Activated CD8-positive, alpha-beta T cell treated with anti-CD3 and anti-CD28 coated beads for 36 hours (primary cell): Measurements from ENCODE around the gene SKA2. TPM values are rescaled to one million over a fixed set of nuclear protein-coding genes. Genes with fewer than 3 reads are reported as not detected.

Experiments
- ATAC-seq: fragments of 200-7000 bp; cut with Tn5 transposase; one replicate; pipeline ENCODE4 v1.10.0; 2021; ENCODE audit warnings: mild to moderate bottlenecking, moderate library complexity
- CTCF ChIA-PET: fragments of 350-600 bp; sonication (Branson Sonifier 250); formaldehyde crosslinking; loops from one replicate; lab custom pipeline; 2021; ENCODE audit warnings: antibody characterized with exemption; lab: Charles Lee
- POLR2A ChIA-PET: fragments of 350-600 bp; sonication (Branson Sonifier 250); formaldehyde crosslinking; loops from one replicate; lab custom pipeline; 2021; ENCODE audit warnings: antibody characterized with exemption; lab: Charles Lee
- DNase-seq: peaks from one replicate; pipeline ENCODE4 v3.0.0-alpha.2; 2020
- H3K27ac Mint-ChIP-seq: one replicate; pipeline ENCODE4 v1.8.0; 2021; ENCODE audit warnings: mild to moderate bottlenecking, mixed read lengths
- H3K27me3 Mint-ChIP-seq: one replicate; pipeline ENCODE4 v1.8.0; 2021; ENCODE audit warnings: mixed read lengths
- H3K36me3 Mint-ChIP-seq: one replicate; pipeline ENCODE4 v1.8.0; 2021; ENCODE audit warnings: low read depth, mixed read lengths
- H3K4me1 Mint-ChIP-seq: one replicate; pipeline ENCODE4 v1.8.0; 2021; ENCODE audit warnings: low read depth, mixed read lengths
- H3K4me3 Mint-ChIP-seq: one replicate; pipeline ENCODE4 v1.8.0; 2021; ENCODE audit warnings: mild to moderate bottlenecking, moderate library complexity, mixed read lengths
- H3K9me3 Mint-ChIP-seq: one replicate; pipeline ENCODE4 v1.8.0; 2021; ENCODE audit warnings: mixed read lengths
- intact Hi-C: fragments of 100-400 bp; cut with micrococcal nuclease; formaldehyde crosslinking; loops from one replicate; pipeline ENCODE4 v1.10.0; 2022
- total RNA-seq, 2 experiments: library from RNA; stranded (reverse); gene quantifications; one replicate each; pipeline ENCODE4 v1.2.3, GENCODE V29; 2021
- TF ChIP-seq, protein P1 (sequence below): fragments of 200-600 bp; IDR thresholded peaks from one replicate; pipeline ENCODE4 v1.8.0; 2022; ENCODE audit warnings: antibody characterized with exemption, mild to moderate bottlenecking

SKA2 gene
- total RNA-seq, 2 experiments from 2014 or later: 59.1 to 68.4 TPM

DNA sequence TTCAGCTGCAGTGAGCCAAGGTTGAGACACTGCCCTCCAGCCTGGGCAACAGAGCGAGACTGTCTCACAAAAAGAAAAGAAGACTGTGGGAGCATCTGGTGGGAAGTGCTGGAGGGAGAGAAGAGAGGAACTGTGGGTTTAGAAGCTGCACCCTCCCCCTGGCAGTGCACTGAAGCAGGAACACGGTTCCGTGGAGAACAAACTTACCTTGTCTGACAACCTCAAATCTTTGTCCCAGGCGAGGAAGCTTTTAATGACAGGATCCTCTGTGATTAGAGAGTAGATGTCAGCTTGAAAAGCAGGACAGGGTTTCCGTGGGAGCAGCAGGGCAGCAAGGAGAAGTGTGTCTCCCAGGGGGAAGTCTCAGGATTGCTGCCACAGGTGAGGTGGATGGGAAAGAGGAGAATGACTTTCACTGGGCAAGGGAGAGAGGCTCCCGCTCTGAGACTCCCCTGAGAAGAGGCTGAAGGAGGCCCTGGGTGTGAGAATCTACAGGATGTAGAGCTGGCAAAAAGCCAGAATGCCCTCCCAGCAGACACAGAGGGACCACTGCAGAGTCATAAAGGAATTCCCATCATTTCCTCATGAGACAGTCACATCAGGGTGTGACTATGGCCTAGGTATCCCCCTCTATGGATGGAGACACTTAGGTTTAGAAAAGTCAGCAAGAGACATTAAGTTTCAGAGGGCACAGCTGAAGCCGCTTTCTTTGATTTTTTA is 23.4 kb upstream of the SKA2 start:
- TF ChIP-seq, protein P1, sequence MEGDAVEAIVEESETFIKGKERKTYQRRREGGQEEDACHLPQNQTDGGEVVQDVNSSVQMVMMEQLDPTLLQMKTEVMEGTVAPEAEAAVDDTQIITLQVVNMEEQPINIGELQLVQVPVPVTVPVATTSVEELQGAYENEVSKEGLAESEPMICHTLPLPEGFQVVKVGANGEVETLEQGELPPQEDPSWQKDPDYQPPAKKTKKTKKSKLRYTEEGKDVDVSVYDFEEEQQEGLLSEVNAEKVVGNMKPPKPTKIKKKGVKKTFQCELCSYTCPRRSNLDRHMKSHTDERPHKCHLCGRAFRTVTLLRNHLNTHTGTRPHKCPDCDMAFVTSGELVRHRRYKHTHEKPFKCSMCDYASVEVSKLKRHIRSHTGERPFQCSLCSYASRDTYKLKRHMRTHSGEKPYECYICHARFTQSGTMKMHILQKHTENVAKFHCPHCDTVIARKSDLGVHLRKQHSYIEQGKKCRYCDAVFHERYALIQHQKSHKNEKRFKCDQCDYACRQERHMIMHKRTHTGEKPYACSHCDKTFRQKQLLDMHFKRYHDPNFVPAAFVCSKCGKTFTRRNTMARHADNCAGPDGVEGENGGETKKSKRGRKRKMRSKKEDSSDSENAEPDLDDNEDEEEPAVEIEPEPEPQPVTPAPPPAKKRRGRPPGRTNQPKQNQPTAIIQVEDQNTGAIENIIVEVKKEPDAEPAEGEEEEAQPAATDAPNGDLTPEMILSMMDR: no peak
- CTCF ChIA-PET: interaction anchor here (1.5 kb wide), 1 partner anchor 13 kb away, joined by 3 read pairs; no protein-coding TSS in a partner anchor
- no peaks in the 10 kb centered on the region for H3K27me3 Mint-ChIP-seq
- H3K36me3 Mint-ChIP-seq: peaks cover 10% of the 10 kb centered on the region
- no peak overlapping the region for H3K27ac Mint-ChIP-seq
- DNase-seq (no peak), ATAC-seq (no peak)
- H3K4me1 Mint-ChIP-seq: no peaks in the 10 kb centered on the region
- POLR2A ChIA-PET: no interaction called here
- intact Hi-C loops: no loop called here
- H3K4me3 Mint-ChIP-seq: no peak overlapping the region
- H3K9me3 Mint-ChIP-seq: no peaks in the 10 kb centered on the region

DNA sequence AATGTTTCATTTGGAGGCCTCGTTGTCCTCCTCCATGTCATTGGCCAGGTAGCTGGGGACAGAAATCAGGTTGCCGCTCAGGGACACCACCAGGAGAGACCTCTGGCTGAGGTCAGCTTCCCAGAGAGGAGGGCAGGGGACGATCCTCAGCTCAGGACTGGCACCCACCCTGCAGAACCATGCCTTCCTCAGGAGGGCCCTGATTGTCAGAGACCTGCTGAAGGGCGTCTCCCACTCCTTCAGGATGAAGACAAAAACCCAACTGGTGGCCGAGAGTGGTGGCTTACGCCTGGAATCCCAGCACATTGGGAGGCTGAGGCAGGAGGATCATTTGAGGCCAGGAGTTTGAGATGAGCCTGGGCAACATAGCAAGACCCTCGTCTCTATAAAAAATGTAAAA is 20.1 kb upstream of the SKA2 start:
- intact Hi-C loops: no loop called here

DNA sequence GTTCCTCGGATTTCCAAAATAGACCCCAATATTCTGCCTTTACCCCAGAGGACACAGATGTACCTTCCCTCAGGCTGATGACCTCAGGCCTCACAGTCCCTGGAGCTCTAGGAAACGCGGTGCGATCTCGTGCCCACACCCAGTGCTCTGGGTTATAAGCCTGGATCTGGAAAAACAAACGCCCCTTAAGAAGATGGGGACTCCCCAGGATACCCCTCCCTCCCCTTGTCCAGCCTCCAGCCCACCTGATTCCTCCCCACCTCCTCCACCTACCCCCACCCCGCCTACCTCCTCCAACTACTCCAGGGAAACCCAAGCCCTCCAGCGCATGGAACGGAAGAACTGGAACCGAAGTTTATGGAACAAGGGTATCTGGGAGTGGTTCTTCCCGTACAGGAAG is 19.7 kb upstream of the SKA2 start:
- peaks cover 23% of the 10 kb centered on the region for H3K36me3 Mint-ChIP-seq
- H3K4me1 Mint-ChIP-seq: peaks cover 2% of the 10 kb centered on the region
- no peaks in the 10 kb centered on the region for H3K27me3 Mint-ChIP-seq
- intact Hi-C loops: no loop called here
- ChIA-PET POLR2A (no interaction called here), CTCF (no interaction called here)
- no peak overlapping the region for H3K27ac Mint-ChIP-seq
- peaks cover 2% of the 10 kb centered on the region for H3K9me3 Mint-ChIP-seq
- TF ChIP-seq, protein P1: no peak
- DNase-seq: no peak
- no peak for ATAC-seq
- H3K4me3 Mint-ChIP-seq: no peak overlapping the region

More for the DNA sequence above, 20.1 kb upstream of the SKA2 start:
- peaks cover 2% of the 10 kb centered on the region for H3K9me3 Mint-ChIP-seq
- H3K27me3 Mint-ChIP-seq: no peaks in the 10 kb centered on the region
- TF ChIP-seq, protein P1: no peak
- H3K27ac Mint-ChIP-seq: no peak overlapping the region
- ATAC-seq: no peak
- H3K4me1 Mint-ChIP-seq: peaks cover 2% of the 10 kb centered on the region
- H3K36me3 Mint-ChIP-seq: peaks cover 23% of the 10 kb centered on the region
- DNase-seq: no peak
- ChIA-PET CTCF (no interaction called here), POLR2A (no interaction called here)
- H3K4me3 Mint-ChIP-seq: no peak overlapping the region

DNA sequence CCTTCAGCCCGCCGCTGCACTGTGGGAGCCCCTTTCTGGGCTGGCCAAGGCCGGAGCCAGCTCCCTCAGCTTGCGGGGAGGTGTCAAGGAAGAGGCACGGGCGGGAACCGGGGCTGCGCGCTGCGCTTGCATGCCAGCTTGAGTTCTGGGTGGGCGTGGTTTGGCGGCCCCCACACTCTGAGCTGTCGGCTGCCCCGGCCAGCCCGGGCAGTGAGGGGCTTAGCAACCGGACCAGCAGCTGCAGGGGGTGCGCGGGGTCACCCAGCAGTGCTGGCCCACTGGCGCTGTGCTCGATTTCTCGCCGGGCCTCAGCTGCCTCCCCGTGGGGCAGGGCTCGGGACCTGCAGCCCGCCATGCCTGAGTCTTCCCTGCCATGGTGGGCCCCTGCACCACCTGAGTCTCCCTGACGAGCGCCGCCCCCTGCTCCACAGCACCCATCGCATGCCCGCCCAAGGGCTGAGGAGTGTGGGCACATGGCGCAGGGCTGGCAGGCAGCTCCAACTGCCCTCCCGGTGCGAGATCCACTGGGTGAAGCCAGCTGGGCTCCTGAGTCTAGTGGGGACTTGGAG is 17.5 kb upstream of the SKA2 start:
- H3K27me3 Mint-ChIP-seq: no peaks in the 10 kb centered on the region
- ChIA-PET POLR2A (no interaction called here), CTCF (no interaction called here)
- peaks cover 6% of the 10 kb centered on the region for H3K4me1 Mint-ChIP-seq
- TF ChIP-seq, protein P1: no peak
- H3K4me3 Mint-ChIP-seq: no peak overlapping the region
- DNase-seq (no peak), ATAC-seq (no peak)
- intact Hi-C loops: no loop called here
- peaks cover 2% of the 10 kb centered on the region for H3K9me3 Mint-ChIP-seq
- H3K27ac Mint-ChIP-seq: no peak overlapping the region
- peaks cover 23% of the 10 kb centered on the region for H3K36me3 Mint-ChIP-seq

DNA sequence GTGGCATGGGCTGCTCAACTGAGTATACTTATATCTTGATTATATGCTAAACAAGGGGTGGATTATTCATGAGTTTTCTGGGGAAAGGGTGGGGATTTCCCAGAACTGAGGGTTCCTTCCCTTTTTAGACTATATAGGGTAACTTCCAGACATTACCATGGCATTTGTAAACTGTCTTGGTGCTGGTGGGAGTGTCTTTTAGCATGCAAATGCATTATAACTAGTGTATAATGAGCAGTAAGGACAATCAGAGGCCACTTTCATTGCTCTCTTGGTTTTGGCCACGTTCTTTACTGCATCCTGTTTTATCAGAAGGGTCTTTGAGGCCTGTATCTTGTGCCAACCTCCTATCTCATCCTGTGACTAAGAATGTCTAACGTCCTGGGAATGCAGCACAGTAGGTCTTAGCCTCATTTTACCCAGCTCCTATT is 12.6 kb upstream of the SKA2 start:
- intact Hi-C loops: no loop called here
- ATAC-seq (no peak), DNase-seq (no peak)
- Mint-ChIP-seq H3K27me3 (no peaks in the 10 kb centered on the region), H3K27ac (no peak overlapping the region), H3K4me3 (no peak overlapping the region), H3K9me3 (no peaks in the 10 kb centered on the region), H3K4me1 (peaks cover 8% of the 10 kb centered on the region), H3K36me3 (peaks cover 7% of the 10 kb centered on the region)
- CTCF ChIA-PET: interaction anchor here (1.6 kb wide), 1 partner anchor 9 kb away, joined by 3 read pairs; no protein-coding TSS in a partner anchor
- POLR2A ChIA-PET: no interaction called here
- TF ChIP-seq, protein P1: no peak
